ENCODE results near the gene SMG9. TPM values are rescaled to one million over a fixed set of nuclear protein-coding genes. Genes with fewer than 3 reads are reported as not detected.

The SMG9 gene
- total RNA-seq, 1 experiment from 2014 or later = 52.2 TPM

GRCh38 chr19:43738780-43739211 lies 16.0 kb downstream of the SMG9 start:
- no CpG with 5 or more reads among the region's 5 CpGs for whole genome bisulfite sequencing (ENCODE audit: extremely low coverage, insufficient read length, low lambda C conversion rate)
- TF ChIP-seq, protein P1, sequence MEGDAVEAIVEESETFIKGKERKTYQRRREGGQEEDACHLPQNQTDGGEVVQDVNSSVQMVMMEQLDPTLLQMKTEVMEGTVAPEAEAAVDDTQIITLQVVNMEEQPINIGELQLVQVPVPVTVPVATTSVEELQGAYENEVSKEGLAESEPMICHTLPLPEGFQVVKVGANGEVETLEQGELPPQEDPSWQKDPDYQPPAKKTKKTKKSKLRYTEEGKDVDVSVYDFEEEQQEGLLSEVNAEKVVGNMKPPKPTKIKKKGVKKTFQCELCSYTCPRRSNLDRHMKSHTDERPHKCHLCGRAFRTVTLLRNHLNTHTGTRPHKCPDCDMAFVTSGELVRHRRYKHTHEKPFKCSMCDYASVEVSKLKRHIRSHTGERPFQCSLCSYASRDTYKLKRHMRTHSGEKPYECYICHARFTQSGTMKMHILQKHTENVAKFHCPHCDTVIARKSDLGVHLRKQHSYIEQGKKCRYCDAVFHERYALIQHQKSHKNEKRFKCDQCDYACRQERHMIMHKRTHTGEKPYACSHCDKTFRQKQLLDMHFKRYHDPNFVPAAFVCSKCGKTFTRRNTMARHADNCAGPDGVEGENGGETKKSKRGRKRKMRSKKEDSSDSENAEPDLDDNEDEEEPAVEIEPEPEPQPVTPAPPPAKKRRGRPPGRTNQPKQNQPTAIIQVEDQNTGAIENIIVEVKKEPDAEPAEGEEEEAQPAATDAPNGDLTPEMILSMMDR (conservative IDR thresholded peaks at IDR 0.05) = no peak
- Histone ChIP-seq H2BK20ac (ENCODE audit: low read depth, low read length, poor library complexity, severe bottlenecking) (no peak overlapping the region), H2BK12ac (ENCODE audit: insufficient read length, low read depth, low read length) (no peak overlapping the region), H3K23ac (ENCODE audit: insufficient read length, low read depth, low read length) (no peak overlapping the region), H3K27ac (ENCODE audit: insufficient read length, low read depth, low read length) (no peak overlapping the region), H3K4ac (ENCODE audit: low read depth, low read length) (no peak overlapping the region), H4K5ac (ENCODE audit: insufficient read length, low read depth, low read length) (no peak overlapping the region), H4K20me1 (ENCODE audit: control insufficient read depth, insufficient read depth, insufficient read length) (no peaks in the 10 kb centered on the region), H3K14ac (ENCODE audit: insufficient read depth, low read length) (no peak overlapping the region), H3K4me2 (ENCODE audit: insufficient read depth, insufficient read length, low read length) (no peak overlapping the region), H3K56ac (ENCODE audit: insufficient read length, low read depth, low read length) (no peak overlapping the region), H3K79me2 (ENCODE audit: insufficient read depth, low read length) (no peaks in the 10 kb centered on the region), H4K8ac (replicated peaks; ENCODE audit: insufficient read length, low read depth, low read length) (no peak overlapping the region), H2BK120ac (ENCODE audit: low read depth, low read length, poor library complexity, severe bottlenecking) (no peak overlapping the region), H4K91ac (ENCODE audit: insufficient read length, low read depth, low read length) (no peak overlapping the region), H3K4me1 (ENCODE audit: insufficient read depth, low read length) (no peaks in the 10 kb centered on the region), H3K79me1 (ENCODE audit: insufficient read depth, low read depth, low read length, poor library complexity, severe bottlenecking) (no peaks in the 10 kb centered on the region), H2AK5ac (ENCODE audit: insufficient read length, low read length) (no peak overlapping the region), H3K9me3 (ENCODE audit: control insufficient read depth, low read depth, low read length) (no peaks in the 10 kb centered on the region), H3K27me3 (ENCODE audit: insufficient read depth, low read length) (no peaks in the 10 kb centered on the region), H3K18ac (ENCODE audit: insufficient read length, low read depth, low read length) (no peak overlapping the region), H2BK5ac (ENCODE audit: insufficient read length, low read length) (no peak overlapping the region), H2AFZ (ENCODE audit: low read length) (no peak overlapping the region), H3K23me2 (ENCODE audit: insufficient read length, low read depth, low read length, poor library complexity, severe bottlenecking) (no peaks in the 10 kb centered on the region), H3K9ac (ENCODE audit: extremely low read depth, insufficient read length, low read length) (no peak overlapping the region), H3T11ph (ENCODE audit: low read length) (no peak overlapping the region), H2BK15ac (ENCODE audit: low read depth, low read length) (no peak overlapping the region)
- DNase-seq = no peak
- Mint-ChIP-seq H3K9me3 (no peaks in the 10 kb centered on the region), H3K27me3 (ENCODE audit: low read depth) (no peaks in the 10 kb centered on the region), H3K36me3 (ENCODE audit: insufficient read depth in 1 of 3, low read depth in 3 of 3) (peaks cover 38 to 89% (median 72%) of the 10 kb centered on the region in 3 experiments; a peak in 6 of 7 replicates), H3K4me1 (no peaks in the 10 kb centered on the region), H3K27ac (peak overlapping the region; percentile 22 to 36 (median 34); a peak in 3 of 7 replicates), H3K4me3 (no peak overlapping the region)

Data from H9 (cell line).